IPS-18c (cell line): ENCODE results near the gene PTCD1.
"Not testable (repeated sequence)": the region's sequence is repeated elsewhere in the genome, so short reads cannot be mapped to it uniquely, and the experiment has no call there.

ENCODE experiments used
- H3K4me3 ChIP-seq: 2 replicates; pipeline ENCODE4 v1.7.0; 2013; ENCODE audit warnings: low read depth, mild to moderate bottlenecking, low read length, moderate library complexity; ENCODE audit not compliant: insufficient read depth
- H3K9me3 ChIP-seq: one replicate; pipeline ENCODE4 v1.6.1; 2013; ENCODE audit warnings: mild to moderate bottlenecking, low read length, moderate library complexity; ENCODE audit not compliant: control insufficient read depth, insufficient read depth

PTCD1 gene

DNA sequence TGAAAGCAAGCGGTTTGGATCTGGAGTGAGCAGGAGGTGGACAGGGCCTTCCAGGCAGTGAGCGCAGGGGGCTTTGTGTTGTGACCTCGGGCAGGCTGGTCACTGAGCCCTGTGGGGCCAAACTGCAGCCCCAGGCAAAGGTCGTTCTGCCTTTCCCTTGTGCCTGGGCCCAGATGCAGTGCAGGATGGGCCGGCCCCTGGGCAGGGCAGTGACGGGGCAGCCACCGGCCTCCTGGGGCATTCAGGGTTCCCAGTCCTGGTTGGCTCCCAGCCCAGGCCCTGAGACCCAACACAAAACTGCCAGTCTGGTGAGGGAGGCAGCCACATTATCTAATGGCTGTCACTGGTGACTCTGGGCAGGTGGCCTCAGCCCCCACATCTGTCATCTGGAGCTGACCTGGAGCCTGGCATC is 56.9 kb downstream of the PTCD1 start:
- H3K4me3 ChIP-seq: no peak overlapping the region
- H3K9me3 ChIP-seq: no peaks in the 10 kb centered on the region

DNA sequence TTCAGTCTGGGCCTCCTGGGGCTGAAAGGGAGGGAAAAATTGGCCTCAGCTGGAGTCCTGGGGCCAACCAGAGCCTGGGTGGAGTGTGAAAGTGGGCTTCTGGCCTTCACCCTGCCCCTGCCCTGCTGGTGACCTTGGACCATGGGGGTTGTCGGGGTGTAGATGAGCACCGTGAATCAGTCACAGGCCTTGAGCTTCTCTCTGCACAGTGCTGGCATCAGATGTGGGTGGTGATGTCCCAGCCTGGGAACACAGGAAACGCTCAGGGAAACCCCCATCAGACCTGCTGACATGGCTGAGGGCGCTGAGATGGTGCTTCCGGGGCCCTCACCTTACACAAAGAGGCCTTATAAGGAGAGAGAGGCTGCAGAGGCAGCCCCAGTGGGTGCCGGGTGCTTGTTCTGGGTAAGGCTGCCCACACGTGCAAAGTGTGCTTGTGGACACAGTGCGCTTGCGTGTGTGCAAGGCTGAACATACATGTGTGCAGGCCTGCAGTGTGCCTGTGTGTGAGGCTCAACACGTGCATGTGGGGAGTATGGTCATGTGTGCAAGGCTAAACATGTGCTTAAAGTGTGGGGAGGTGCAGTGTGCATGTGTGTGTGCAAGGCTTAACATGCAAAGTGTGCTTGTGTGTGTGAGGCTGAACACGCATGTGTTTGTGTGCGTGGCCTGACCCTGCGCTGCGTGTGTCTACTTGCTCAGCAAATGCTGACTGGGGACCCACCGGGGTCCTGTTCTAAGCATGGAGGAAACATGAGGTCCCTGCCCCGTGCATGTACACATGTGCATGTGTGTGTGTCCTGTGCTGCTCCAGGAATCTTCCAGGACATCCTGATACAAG is 57.6 kb downstream of the PTCD1 start:
- no peaks in the 10 kb centered on the region for H3K9me3 ChIP-seq
- no peak overlapping the region for H3K4me3 ChIP-seq

DNA sequence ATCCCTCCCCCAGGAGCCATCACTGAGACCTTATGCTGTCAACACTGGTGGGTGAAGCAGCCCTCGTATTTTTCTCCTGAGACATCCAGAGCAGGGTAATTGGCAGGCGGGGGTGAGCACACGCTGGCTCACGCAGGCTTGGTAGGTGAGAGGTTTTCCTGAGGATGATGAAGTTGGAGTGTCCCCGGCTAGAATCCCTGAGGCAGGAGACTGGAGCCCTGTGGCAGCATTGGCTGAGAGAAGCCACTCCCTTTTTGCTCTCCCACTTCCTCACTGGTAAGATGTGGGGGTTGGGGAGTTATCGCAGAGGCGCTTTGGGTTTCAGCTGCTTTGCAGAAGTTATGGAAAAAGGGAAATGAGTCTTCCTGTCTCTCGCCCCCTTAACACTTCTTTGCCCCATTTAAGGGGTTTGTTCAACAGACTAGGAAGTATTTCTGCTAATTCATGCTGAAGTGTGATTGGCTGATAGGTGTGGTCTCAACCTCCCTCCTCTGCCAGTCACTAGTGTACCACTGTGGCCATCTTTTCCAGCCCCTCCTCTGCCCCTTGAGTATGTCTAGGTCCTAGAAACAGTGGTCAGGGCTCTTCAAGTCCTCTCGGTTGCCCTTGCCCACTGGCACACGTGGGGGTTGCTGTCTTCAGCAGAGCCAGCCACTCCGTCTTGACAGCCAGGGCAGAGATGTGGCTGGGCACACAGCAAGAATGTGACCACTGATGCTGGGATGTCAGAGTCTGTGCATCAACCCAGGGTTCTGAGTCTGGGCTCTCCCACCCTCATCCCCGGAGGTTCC is 58.4 kb downstream of the PTCD1 start:
- H3K4me3 ChIP-seq: no peak overlapping the region; the same call in 1 of the 2 replicates
- no peaks in the 10 kb centered on the region for H3K9me3 ChIP-seq

DNA sequence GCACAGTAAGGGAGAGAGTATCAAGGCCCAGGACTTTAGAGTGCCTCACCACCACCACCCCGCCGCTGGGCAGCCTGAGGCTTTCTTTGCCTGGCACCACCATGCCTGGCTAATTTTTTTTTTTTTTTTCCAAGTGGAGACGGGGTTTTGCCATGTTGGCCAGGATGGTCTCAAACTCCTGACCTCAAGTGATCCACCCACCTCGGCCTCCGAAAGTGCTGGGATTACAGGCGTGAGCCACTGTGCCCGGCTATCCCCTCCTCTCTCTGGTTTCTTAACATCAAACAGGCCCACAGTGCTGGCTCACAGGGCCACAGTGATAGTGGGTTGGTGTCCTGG is 58.9 kb downstream of the PTCD1 start:
- H3K4me3 ChIP-seq, H3K9me3 ChIP-seq: not testable (repeated sequence)

DNA sequence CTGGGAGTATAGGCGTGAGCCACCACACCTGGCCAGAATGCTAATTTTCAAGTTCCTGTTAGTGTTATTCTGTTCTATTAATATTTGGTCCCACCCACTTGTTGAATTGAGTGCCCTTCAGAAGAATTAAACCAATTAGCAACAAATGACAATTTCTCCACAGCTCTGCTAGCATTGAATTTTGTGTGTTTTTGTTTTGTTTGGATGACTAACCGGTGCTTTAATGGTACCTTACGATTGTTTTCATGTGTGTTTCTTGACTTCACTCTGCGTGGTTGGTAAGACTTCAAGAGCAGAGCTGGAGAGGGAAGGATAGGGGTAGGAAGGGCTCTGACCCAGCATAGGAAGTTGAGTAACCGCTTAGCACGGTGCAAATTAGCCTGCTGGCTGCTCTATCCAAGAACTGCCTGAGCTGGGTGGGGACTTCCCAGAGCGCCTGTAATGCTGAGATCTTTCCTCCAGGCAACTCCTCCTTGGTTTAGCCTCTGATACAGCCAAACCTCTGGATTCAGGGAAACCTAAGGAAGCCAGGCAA is 59.5 kb downstream of the PTCD1 start:
- Histone ChIP-seq H3K9me3 (no peaks in the 10 kb centered on the region), H3K4me3 (no peak overlapping the region)

DNA sequence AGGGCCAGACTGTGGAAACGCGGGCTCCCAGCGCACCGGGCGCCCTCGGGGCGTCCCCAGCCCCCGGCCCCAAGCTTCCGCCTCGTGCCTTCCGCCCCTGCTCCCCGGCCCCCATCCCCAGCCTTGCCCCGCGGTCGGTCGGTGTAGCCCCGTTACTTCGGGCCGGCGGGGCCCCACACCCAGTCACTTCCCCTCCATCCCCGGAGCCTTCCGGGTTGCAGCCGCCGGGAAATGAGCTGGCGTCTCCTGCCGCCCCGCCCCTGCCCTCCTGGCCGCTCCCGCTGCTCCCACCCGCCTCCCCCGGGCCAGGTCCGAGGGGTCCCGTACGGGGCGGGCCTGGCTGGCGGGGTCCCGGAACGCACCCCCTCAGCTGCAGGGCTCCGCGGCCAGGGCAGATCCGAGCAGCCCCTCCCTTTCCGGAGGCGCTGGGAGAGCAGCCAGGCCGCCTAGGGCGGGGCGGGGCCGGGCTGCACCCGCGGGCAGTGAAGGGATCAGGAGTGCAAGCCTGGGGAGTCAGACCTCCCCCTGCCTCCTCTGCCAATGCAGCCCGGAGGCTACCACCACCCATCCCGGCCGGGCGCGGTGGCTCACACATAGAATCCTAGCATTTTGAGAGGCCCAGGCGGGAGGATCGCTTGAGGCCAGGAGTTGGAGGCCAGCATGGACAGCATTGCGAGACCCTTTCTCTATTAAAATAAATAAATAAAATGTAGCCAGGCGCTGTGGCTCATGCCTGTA is 63.4 kb downstream of the PTCD1 start:
- no peaks in the 10 kb centered on the region for H3K9me3 ChIP-seq
- H3K4me3 ChIP-seq: peak overlapping the region; percentile 88

DNA sequence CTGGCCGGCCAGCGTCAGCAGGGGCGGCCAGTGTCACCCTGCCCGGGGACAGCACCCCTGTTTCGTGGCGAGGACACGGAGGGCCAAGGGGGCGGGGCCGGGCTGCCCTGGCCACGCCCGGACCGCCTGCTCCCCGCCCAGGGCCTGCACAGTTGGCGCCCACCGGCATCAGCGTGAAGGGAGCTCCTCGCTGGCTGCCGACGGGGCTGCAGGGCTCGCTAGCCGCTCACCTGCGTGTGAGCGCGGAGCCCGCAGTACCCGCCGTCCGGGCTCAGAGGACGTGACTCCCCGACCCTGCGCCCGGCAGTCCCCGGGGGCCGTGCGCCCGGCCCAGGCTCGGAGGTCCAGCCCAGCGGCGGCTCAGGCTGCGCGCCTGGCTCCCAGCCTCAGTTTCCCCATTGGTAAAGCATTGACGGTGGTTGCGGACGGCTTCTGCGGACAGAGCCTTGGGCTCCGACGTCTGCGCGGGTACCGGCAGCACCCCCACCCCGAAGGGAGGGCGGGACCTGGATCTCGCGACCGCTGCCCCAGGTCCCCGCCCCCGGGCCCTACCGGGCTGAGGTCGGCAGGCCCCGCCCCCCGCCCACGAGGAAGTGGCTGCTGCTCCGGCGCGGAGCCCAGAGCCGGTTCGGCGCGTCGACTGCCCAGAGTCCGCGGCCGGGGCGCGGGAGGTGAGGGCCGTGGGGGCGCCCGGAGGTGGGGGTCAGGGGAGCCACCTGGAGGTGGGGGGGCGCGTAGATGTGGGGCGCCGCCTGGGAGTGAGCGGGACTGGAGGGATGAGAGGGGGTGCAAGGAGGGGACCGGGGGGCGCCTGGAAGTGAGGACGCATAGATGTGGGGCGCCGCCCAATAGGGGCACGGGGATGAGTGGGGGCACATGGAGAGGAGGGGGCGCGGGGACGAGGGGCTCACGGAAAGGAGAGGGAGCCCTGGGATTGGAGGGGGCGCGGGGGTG is 64.2 kb downstream of the PTCD1 start, which contains the start of gene ARPC1B:
ARPC1B (plus strand) TSS at position 620 of the 954 bp plus-strand sequence. CDS start 10,985 bp downstream, outside the sequence.
- H3K9me3 ChIP-seq: no peaks in the 10 kb centered on the region
- peak within 1 kb of the TSS; percentile 88 for H3K4me3 ChIP-seq

DNA sequence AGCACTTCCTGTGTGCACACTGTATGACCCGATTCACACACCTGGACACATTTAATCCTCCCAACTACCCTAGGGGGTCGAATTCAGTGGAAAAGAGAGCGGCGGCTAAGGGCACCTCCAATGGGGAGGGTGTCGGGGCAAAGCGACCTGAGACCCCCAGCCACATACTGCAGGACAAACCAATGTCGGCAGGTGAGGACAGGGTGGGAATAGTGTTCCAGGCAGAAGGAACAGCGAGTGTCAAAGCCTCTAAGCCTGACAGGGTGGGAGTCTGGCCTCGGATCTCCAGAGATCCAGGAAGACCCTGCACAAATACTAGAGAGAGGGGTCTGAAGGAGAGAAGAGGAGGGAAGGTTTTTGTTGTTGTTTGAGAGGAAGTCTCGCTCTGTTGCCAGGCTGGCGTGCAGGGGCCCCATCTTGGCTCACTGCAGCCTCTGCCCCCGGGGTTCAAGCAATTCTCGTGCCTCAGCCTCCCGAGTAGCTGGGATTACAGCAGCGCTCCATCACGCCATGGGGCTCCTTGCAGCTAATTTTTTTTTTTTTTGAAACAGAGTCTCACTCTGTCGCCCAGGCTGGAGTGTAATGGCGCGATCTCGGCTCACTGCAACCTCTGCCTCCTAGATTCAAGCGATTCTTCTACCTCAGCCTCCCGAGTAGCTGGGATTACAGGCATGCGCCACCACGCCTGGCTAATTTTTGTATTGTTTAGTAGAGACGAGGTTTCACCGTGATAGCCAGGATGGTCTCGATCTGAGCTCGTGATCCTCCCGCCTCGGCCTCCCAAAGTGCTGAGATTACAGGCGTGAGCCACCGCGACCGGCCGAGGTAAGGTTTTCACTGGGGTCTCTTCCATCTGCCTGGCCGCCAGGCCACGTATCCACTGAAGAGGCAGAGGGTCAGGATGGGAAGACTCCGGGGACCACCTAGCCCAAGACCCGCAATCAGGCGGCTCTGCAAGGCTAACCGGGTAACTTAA is 65.2 kb downstream of the PTCD1 start:
- Histone ChIP-seq H3K4me3 (peak overlapping the region; percentile 88), H3K9me3 (no peaks in the 10 kb centered on the region)

DNA sequence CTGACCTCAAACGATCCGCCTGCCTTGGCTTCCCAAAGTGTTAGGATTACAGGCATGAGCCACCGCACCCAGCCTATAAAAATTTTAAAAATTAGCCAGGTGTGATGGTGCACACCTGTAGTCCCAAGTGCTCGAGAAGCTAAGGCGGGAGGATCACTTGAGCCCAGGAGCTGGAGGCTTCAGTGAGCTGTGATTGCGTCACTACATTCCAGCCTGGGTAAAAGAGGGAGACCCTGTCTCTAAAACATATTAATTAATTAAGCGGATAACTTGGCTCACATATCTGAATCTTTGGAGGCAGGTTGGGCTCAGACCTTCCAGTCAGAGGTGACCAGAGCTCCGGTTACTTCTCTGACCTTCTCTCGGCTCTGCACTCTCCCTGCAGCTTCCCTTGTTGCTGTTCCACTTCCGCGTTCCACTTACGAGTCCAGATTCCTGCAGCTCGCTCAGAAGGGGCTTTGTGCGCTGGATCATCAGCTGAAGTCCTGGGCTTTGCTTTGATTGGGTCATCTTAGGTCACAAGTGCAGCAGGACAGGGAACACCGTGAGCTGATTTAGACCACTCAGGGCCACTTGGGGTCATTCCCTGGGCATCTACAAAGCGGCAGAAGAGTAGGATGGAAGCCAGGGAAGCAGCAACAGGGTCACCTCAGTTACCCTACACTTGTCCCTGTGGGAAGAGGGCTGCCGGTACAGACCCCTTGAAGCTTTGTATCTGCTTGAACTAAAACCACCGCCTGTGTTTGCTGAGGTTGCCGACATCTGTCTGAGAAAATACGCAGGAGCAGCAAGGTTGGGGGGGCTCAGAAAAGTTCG is 66.1 kb downstream of the PTCD1 start:
- H3K4me3 ChIP-seq: no peak overlapping the region
- no peaks in the 10 kb centered on the region for H3K9me3 ChIP-seq

DNA sequence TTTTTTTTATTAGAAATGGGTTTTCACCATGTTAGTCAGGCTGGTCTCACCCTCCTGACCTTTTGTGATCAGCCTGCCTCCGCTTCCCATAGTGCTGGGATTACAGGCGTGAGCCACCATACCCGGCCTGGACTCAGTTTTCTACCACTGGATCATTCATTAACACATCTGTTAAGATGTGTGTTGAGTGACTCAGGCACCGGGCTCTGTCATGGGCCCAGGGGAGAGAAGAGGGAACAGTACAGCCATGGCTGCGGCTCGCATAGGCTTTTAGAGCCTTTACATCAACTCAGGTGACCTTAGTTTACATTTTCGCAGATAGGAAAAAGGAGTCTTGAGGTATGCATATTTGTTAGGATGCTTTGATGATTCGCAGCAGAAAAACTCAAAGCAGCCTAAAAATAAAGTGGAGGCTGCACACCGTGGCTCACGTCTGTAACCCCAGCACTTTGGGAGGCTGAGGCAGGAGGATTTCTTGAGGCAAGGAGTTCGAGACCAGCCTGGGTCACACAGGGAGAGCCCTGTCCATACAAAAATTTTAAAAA is 67.2 kb downstream of the PTCD1 start:
- Histone ChIP-seq H3K9me3 (no peaks in the 10 kb centered on the region), H3K4me3 (no peak overlapping the region)

DNA sequence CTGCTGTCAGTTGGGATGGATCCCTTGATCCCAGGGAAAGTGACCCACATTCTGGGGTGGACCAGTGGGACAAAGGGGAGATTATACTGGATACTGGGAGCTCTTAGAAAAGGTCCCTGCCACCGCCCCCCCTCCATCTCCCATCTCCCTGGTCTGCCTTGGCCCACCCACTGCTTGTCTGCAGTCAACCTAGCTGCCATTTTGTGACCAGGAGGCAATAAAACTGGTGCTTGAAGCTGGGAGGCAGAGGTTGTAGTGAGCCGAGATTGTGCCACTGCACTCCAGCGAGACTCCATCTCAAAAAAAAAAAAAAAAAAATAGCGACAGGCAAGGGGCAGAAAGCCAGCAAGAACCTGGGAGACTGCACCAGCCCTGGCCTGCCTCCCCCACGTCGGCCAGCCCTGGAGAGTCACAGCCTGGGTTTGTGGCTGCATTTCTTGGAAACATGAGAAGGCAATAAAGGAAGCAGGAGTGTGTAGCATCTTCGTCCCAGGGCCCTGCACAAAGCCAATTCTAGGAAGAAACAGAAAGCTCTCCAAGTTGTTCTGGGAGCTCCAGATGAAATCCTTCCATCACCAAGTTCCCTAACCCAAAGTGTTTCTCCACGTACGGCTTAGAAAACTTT is 68.7 kb downstream of the PTCD1 start:
- H3K4me3 ChIP-seq: no peak overlapping the region
- no peaks in the 10 kb centered on the region for H3K9me3 ChIP-seq

DNA sequence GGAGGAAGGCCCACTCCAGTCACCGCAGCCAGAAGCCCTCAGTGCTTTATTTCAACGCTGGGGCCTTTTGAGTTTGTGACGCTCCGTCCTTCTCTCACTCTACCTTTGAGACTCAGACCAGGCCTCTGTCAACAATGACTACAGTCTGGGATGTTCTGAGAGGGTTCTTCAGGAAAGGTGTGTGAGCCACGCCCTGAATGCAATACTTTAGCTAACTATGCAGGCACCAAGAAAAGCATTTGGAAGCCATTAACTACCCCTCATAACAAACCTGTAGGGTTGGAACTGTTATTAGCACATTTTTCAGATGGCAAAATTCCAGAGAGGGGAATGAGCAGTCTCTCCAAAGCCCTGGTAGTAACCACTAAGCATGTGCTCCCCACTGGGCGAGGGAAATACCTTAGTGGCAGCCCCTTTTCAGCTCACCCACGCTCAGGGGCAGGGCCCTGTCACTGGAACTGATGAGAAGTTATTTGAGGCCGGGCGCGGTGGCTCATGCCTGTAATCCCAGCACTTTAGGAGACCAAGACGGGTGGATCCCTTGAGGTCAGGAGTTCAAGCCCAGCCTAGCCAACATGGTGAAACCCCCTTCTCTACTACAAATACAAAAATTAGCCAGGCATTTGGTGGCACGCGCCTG is 69.7 kb downstream of the PTCD1 start:
- H3K9me3 ChIP-seq: no peaks in the 10 kb centered on the region
- no peak overlapping the region; the same call in 1 of the 2 replicates for H3K4me3 ChIP-seq
